PC-9 (cell line): ENCODE results near the gene SLC2A2.

Experiments
- CTCF ChIP-seq: fragments of 200-600 bp; sonication (generic); conservative IDR thresholded peaks from 2 replicates; pipeline ENCODE4 v1.6.1; 2017; ENCODE audit warnings: mixed run types, antibody characterized with exemption, mild to moderate bottlenecking, moderate library complexity
- EZH2 ChIP-seq: fragments of 200-600 bp; sonication (generic); IDR thresholded peaks from 2 replicates; pipeline ENCODE4 v1.8.0; 2017; ENCODE audit warnings: antibody characterized with exemption, low read depth

- TF ChIP-seq CTCF (no peak; the same call in 1 of the 2 replicates), EZH2 (no peak)
Observed at GRCh38 chr3:171018156-171018935, 8.2 kb downstream of the SLC2A2 start.
